Gastroesophageal sphincter (tissue), 4 donors: ENCODE measurements around the gene B4GALT2. TPM values are rescaled to one million over a fixed set of nuclear protein-coding genes. Genes with fewer than 3 reads are reported as not detected.

ENCODE experiments used
- ATAC-seq: fragments of 150-250 bp; one replicate; pipeline ENCODE4 v1.9.1; 2016; ENCODE audit warnings: mild to moderate bottlenecking, moderate library complexity
- H3K27ac ChIP-seq, 4 donors: fragments of 200-600 bp; sonication (generic) in 3 of 4; 1 replicate in 3 of 4; 2 replicates in 1 of 4; pipeline ENCODE4 v1.5.1; 2016 to 2019
- H3K27me3 ChIP-seq: fragments of 200-600 bp; sonication (generic); one replicate; pipeline ENCODE4 v1.5.1; 2019
- H3K36me3 ChIP-seq, 2 donors: fragments of 200-600 bp; sonication (generic); one replicate each; pipeline ENCODE4 v1.5.1; 2019; ENCODE audit warnings: control low read depth in 1 of 2
- H3K4me1 ChIP-seq, 3 donors: fragments of 200-600 bp; sonication (generic); 1 replicate in 2 of 3; 2 replicates in 1 of 3; pipeline ENCODE4 v1.5.1; 2016 to 2019; ENCODE audit warnings: control low read depth in 2 of 3
- H3K4me3 ChIP-seq, 2 donors: fragments of 200-600 bp; sonication (generic); one replicate each; pipeline ENCODE4 v1.5.1; 2019; ENCODE audit warnings: mild to moderate bottlenecking in 1 of 2, moderate library complexity in 1 of 2
- H3K9me3 ChIP-seq, 3 donors: fragments of 200-600 bp; sonication (generic); one replicate each; pipeline ENCODE4 v1.5.1; 2017 to 2019; ENCODE audit warnings: control low read depth in 2 of 3
- CTCF ChIP-seq, 4 experiments: fragments of 200-600 bp in 2 of 4; fragments of 450-650 bp in 2 of 4; sonication (generic) in 1 of 4; IDR thresholded peaks; one replicate each; pipeline ENCODE4 v1.5.1; 2017 to 2019; ENCODE audit warnings: antibody characterized with exemption in 4 of 4, mild to moderate bottlenecking in 2 of 4, moderate library complexity in 2 of 4
- EP300 ChIP-seq: sonication (generic); formaldehyde crosslinking; IDR thresholded peaks from one replicate; pipeline ENCODE4 v1.6.1; 2017; ENCODE audit warnings: antibody characterized with exemption, mild to moderate bottlenecking
- POLR2A ChIP-seq, 2 donors: fragments of 450-650 bp; IDR thresholded peaks; one replicate each; pipeline ENCODE4 v1.6.1; 2017; ENCODE audit warnings: antibody characterized with exemption in 2 of 2, mild to moderate bottlenecking in 2 of 2, moderate library complexity in 1 of 2
- POLR2AphosphoS5 ChIP-seq: sonication (generic); formaldehyde crosslinking; IDR thresholded peaks from one replicate; pipeline ENCODE4 v1.6.1; 2017; ENCODE audit warnings: antibody characterized with exemption
- WGBS, 2 donors: methylation state at CpG; one replicate each; pipeline ENCODE4 v1.1.5; 2018; ENCODE audit warnings: low coverage in 1 of 2; 5-methylcytosine and 5-hydroxymethylcytosine counted together
- total RNA-seq, 4 donors: library from RNA; depleted of rRNA; stranded (reverse); fragments of >200 nt; gene quantifications; one replicate each; pipeline ENCODE4 v1.1.0, GENCODE V29; 2016

B4GALT2 gene
- total RNA-seq, 4 donors from 2014 or later, result 34.4 to 129 (median 37.6) TPM

DNA sequence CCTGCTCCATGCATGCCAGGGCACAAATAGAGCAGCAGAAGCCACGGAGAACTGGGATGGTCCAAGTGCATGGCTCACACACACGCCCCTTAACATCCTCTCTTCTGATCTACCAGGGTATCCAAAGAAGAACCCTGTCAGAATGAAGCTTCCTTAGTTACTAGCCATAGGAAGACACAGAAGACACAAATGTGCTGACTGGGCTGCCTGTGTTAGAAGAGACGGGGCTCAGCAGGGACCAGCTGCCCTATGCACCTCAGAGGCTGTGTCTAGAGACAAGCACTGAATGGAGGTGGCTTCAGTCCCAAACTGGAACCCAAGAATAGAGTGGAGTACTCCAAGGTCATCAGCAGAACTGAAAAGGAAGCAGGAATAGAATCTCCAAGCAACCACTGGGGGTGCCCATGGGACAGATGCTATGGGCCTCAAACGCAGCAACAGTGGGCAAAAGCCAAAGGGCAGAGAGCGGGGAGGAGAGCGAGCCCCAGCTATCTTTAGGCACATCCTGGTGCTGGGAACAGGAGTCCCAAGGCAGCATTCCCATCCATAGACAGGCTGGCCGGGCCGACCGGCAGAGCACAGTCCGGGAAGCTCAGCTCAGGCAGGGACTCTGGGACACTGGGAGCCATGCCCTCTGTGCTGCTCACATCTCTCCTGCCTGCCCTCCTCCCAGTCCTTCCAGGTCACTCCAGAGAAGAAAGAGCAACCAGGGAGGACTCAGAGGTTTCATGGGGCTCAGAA is 42.7 kb downstream of the B4GALT2 start:
- peaks cover 0 to 42% of the 10 kb centered on the region in 2 donors for H3K36me3 ChIP-seq
- no peak for ATAC-seq
- no peak overlapping the region for H3K27ac ChIP-seq
- no peak for TF ChIP-seq POLR2AphosphoS5
- TF ChIP-seq CTCF (IDR thresholded peaks at IDR 0.05), result no peak
- TF ChIP-seq EP300, result no peak
- TF ChIP-seq POLR2A (IDR thresholded peaks at IDR 0.05), result no peak
- no peaks in the 10 kb centered on the region for H3K9me3 ChIP-seq
- H3K27me3 ChIP-seq, result no peaks in the 10 kb centered on the region
- no peak overlapping the region for H3K4me3 ChIP-seq
- 78 to 93% methylated on average over 2 to 3 of the region's 10 CpGs for WGBS, 2 donors
- no peaks in the 10 kb centered on the region for H3K4me1 ChIP-seq

DNA sequence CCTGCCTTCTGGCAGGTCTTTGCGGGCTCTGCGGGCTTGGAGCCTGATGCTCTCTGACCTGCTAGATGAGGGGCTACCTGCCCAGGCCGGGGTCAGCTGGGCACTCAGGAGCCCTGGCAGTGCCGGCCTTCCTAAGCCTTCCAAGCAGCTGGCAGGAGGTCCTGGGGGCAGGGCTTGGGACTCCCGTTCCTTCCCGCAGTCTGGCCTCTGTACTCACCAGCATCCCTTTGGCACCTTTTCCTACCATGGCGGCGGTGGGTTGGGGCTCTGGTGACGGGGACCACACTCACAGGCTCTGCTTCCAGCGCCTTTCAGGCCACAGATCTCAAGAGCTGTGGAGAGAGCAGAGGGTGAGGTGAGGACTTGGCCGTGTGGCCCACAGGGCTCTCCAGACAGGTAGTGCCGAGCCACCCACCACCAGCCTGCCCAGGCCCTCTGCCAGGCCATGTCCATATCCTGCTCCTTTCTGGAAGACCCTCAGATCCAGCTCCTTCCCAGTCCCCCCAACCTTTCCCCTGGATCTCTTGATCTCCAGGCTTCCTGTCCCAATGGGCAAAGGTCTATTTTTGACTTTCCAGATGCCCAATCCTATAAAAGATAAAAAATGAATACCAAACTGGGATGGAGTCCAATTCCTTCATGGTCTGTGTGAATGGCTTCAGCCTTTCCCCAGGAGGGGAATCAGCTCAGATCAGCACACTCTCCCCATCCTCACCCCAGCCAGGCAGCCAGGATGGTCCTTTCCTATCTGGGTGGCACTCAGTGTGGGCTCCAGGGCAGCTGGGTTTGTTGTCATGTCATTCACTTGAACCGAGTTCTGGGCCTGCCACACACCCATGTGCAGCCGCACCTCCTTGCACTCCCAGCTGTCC is 45.3 kb downstream of the B4GALT2 start:
- peak overlapping the region in 1 of 4 donors; percentile 19 for H3K27ac ChIP-seq
- H3K9me3 ChIP-seq, result no peaks in the 10 kb centered on the region
- H3K27me3 ChIP-seq, result no peaks in the 10 kb centered on the region
- H3K36me3 ChIP-seq, result peaks cover 0 to 32% of the 10 kb centered on the region in 2 donors
- peaks cover 0 to 9% (median 5%) of the 10 kb centered on the region in 3 donors for H3K4me1 ChIP-seq
- TF ChIP-seq EP300, result no peak
- no peak for TF ChIP-seq POLR2A (IDR thresholded peaks at IDR 0.05)
- TF ChIP-seq POLR2AphosphoS5, result no peak
- TF ChIP-seq CTCF (IDR thresholded peaks at IDR 0.05), result no peak
- ATAC-seq, result no peak
- H3K4me3 ChIP-seq, result no peak overlapping the region
- WGBS, 2 donors, result 80% methylated on average over 1 of the region's 14 CpGs

- peaks cover 0 to 31% of the 10 kb centered on the region in 2 donors for H3K36me3 ChIP-seq
- no peaks in the 10 kb centered on the region for H3K9me3 ChIP-seq
- TF ChIP-seq EP300 (no peak), POLR2A (IDR thresholded peaks at IDR 0.05) (no peak), CTCF (IDR thresholded peaks at IDR 0.05) (no peak), POLR2AphosphoS5 (no peak)
- H3K27me3 ChIP-seq, result no peaks in the 10 kb centered on the region
- H3K4me1 ChIP-seq, result peaks cover 0 to 13% (median 8%) of the 10 kb centered on the region in 3 donors
- 77 to 100% methylated on average over 2 to 13 of the region's 13 CpGs for WGBS, 2 donors
- ATAC-seq, result no peak
- H3K4me3 ChIP-seq, result no peak overlapping the region
- H3K27ac ChIP-seq, result no peak overlapping the region
These were observed 46.0 kb downstream of the B4GALT2 start for GRCh38 chr1:44024903-44025525.

DNA sequence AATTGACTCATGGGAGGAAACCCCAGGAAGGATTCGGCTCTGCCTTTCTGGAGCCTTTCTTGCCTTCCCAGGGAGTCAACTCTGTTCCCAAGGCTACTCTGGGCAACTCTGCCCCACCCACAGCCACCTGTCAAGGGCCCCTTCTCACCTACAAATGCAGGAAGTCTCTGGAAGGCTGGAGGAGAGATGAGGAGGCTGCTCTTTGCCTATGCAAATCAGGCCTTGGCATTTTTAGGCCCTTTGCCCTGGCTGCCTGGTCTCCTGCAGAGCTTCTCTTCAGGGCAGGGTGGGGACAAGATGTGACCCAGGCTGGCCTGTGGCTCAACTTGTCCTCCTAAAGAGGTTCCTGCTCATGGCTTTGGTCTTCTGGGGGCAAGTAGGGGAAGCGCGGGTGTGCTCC is 46.8 kb downstream of the B4GALT2 start:
- H3K4me3 ChIP-seq, result no peak overlapping the region

More for the DNA sequence above, 46.8 kb downstream of the B4GALT2 start:
- ATAC-seq, result no peak
- Histone ChIP-seq H3K9me3 (no peaks in the 10 kb centered on the region), H3K27me3 (no peaks in the 10 kb centered on the region), H3K36me3 (peaks cover 0 to 25% of the 10 kb centered on the region in 2 donors), H3K27ac (no peak overlapping the region), H3K4me1 (peaks cover 0 to 17% (median 8%) of the 10 kb centered on the region in 3 donors)
- 50 to 100% methylated on average over 1 to 3 of the region's 3 CpGs for WGBS, 2 donors
- no peak for TF ChIP-seq POLR2AphosphoS5
- no peak for TF ChIP-seq EP300
- TF ChIP-seq CTCF (IDR thresholded peaks at IDR 0.05), result no peak
- no peak for TF ChIP-seq POLR2A (IDR thresholded peaks at IDR 0.05)
